Esophagus squamous epithelium (tissue), 4 donors: ENCODE data around the gene RIBC2.

Experiments
- CTCF ChIP-seq, 6 experiments: fragments of 450-650 bp in 4 of 6; fragments of 200-600 bp in 2 of 6; sonication (generic) in 2 of 6; IDR thresholded peaks; one replicate each; pipeline ENCODE4 v1.5.1; 2016 to 2019; ENCODE audit warnings: antibody characterized with exemption in 6 of 6, mild to moderate bottlenecking in 4 of 6, moderate library complexity in 4 of 6
- POLR2A ChIP-seq, 4 donors: fragments of 450-650 bp; IDR thresholded peaks; one replicate each; pipeline ENCODE4 v1.6.1; 2017; ENCODE audit warnings: antibody characterized with exemption in 4 of 4, mild to moderate bottlenecking in 4 of 4, moderate library complexity in 3 of 4

GRCh38 chr22:45398214-45398613 is 15.3 kb upstream of the RIBC2 start:
- TF ChIP-seq CTCF (IDR thresholded peaks at IDR 0.05) (no peak), POLR2A (IDR thresholded peaks at IDR 0.05) (no peak)
